Endothelial cell of coronary artery (primary cell): ENCODE data around the gene B3GALT5. TPM values are rescaled to one million over a fixed set of nuclear protein-coding genes. Genes with fewer than 3 reads are reported as not detected.

Experiments used
- total RNA-seq: library from RNA; depleted of rRNA; stranded (reverse); fragments of >200 nt; gene quantifications from 2 replicates; pipeline ENCODE4 v1.2.3, GENCODE V29; 2014

B3GALT5 gene, protein sequence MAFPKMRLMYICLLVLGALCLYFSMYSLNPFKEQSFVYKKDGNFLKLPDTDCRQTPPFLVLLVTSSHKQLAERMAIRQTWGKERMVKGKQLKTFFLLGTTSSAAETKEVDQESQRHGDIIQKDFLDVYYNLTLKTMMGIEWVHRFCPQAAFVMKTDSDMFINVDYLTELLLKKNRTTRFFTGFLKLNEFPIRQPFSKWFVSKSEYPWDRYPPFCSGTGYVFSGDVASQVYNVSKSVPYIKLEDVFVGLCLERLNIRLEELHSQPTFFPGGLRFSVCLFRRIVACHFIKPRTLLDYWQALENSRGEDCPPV
- not detected in 2 replicates for total RNA-seq

DNA sequence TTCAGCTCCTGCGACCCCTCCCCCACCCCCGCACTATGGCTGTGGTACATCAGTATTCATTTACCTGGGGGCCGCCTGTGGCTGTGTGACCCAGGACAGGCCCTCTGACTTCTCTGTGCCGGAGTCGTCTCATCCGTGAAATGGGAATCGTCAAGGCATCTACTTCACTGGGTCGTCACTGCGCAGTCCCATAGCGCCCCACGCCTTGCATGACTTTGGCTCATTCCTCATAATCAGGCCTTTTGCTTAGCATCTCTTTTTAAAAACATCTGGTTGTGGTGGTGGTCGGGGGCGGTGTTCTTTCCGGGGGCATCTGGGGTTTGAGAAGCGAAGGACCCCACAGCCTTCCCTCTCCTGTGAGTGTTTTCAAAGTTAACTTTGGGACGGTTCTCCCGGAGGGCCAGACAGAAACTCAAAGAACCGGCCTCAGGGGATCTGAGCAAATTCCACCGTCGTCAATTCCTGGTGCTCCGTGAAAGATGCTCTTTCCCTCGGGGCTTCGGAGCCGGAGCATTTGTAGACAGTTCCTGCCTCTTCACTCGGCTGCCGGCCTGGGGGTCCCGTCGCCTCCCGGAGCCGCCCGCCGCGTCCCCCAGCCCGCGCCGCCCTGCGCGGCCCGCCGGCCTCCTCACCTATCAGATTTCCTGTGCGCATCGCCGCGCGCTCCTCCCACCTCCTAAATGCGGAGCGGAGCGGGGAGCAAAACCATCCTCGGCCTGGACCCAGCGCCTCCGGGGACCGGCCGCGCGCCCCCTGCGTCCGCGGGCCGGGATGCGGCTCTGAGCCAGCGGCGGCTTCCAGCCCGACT is at the start of gene B3GALT5:
B3GALT5 (plus strand) TSS at position 708 of the 808 bp plus-strand sequence. CDS start 47,620 bp downstream, outside the sequence.

Other genes with a start within 250 kb of the B3GALT5 start
- gene LCA5L, start 167.2 kb upstream of the B3GALT5 start, total RNA-seq = 0.28 and 0.90 TPM in 2 replicates
- 0.36 and 0.75 TPM in 2 replicates for gene SH3BGR, start 161.0 kb upstream of the B3GALT5 start, total RNA-seq
- not detected in 2 replicates for gene IGSF5, start 132.2 kb downstream of the B3GALT5 start, total RNA-seq